A549 (cell line): ENCODE measurements around the gene FSTL4. TPM values are rescaled to one million over a fixed set of nuclear protein-coding genes. Genes with fewer than 3 reads are reported as not detected.

Experiments
- ATAC-seq, 2 experiments: fragments of 200-7000 bp in 1 of 2; fragments of >200 bp in 1 of 2; cut with Nextera tagmentation in 1 of 2; cut with Tn5 transposase in 1 of 2; 3 replicates each; pipeline versions ENCODE4 v1.8.0 to v1.9.1; 2018 to 2020; ENCODE audit warnings: mild to moderate bottlenecking in 1 of 2, moderate library complexity in 1 of 2
- CTCF ChIA-PET: fragments of 300-600 bp; sonication (Branson Sonifier 250); formaldehyde crosslinking; extraction: SDS; loops from one replicate; lab custom pipeline; 2021; ENCODE audit warnings: antibody characterized with exemption, inconsistent platforms; lab: Yijun Ruan, JAX
- POLR2A ChIA-PET: fragments of 350-600 bp; formaldehyde crosslinking; extraction: SDS; loops from one replicate; lab custom pipeline; 2021; ENCODE audit warnings: antibody characterized with exemption, inconsistent platforms; lab: Yijun Ruan, JAX
- DNase-seq, 2 experiments: peaks; one replicate each; pipeline versions ENCODE4 v3.0.0 to v3.0.0-alpha.2; 2011 to 2016; ENCODE audit warnings: low read depth in 1 of 2, low spot score in 1 of 2
- FAIRE-seq: peaks from 2 replicates; lab custom pipeline; 2011; peaks lifted over from hg19 to GRCh38; lab: Jason Lieb, UNC
- H3K27ac ChIP-seq, 2 experiments: fragments of >200 bp; sonication (Bioruptor Twin); formaldehyde crosslinking; 3 replicates each; pipeline ENCODE4 v1.5.1; 2016 to 2017
- H3K4me1 ChIP-seq: fragments of >200 bp; sonication (Bioruptor Twin); formaldehyde crosslinking; 3 replicates; pipeline ENCODE4 v1.6.1; 2016
- H3K4me2 ChIP-seq: fragments of >200 bp; sonication (Bioruptor Twin); formaldehyde crosslinking; 3 replicates; pipeline ENCODE4 v1.6.1; 2016
- H3K4me3 ChIP-seq: fragments of >200 bp; sonication (Bioruptor Twin); formaldehyde crosslinking; 3 replicates; pipeline ENCODE4 v1.5.1; 2016
- H3K9me3 ChIP-seq: fragments of >200 bp; sonication (Bioruptor Twin); formaldehyde crosslinking; 3 replicates; pipeline ENCODE4 v1.6.1; 2016
- ATOH8 ChIP-seq: fragments of 250-450 bp; sonication (Bioruptor Pico); IDR thresholded peaks from 2 replicates; pipeline ENCODE4 v1.5.0; 2020; ENCODE audit warnings: low read depth, mild to moderate bottlenecking, moderate library complexity
- CHD2 ChIP-seq: fragments of 150-350 bp; IDR thresholded peaks from 2 replicates; pipeline ENCODE4 v1.6.1; 2014; ENCODE audit warnings: low read length; ENCODE audit not compliant: partially characterized antibody
- CTCF ChIP-seq: fragments of >200 bp; sonication (Bioruptor Twin); formaldehyde crosslinking; IDR thresholded peaks from 3 replicates; pipeline ENCODE4 v1.5.1; 2016
- ESRRA ChIP-seq: fragments of 150-350 bp; IDR thresholded peaks from 2 replicates; pipeline ENCODE4 v1.6.1; 2014; ENCODE audit warnings: mild to moderate bottlenecking, low read length, borderline replicate concordance
- GATA3 ChIP-seq: IDR thresholded peaks from 2 replicates; pipeline ENCODE4 v1.6.1; 2012; ENCODE audit warnings: borderline replicate concordance
- HES2 ChIP-seq: fragments of >200 bp; sonication (Bioruptor Twin); formaldehyde crosslinking; IDR thresholded peaks from 2 replicates; pipeline ENCODE4 v1.6.1; 2016
- HEYL ChIP-seq: fragments of 250-450 bp; sonication (Bioruptor Pico); IDR thresholded peaks from 2 replicates; pipeline ENCODE4 v1.8.0; 2021; ENCODE audit warnings: mild to moderate bottlenecking, moderate library complexity
- HMGXB4 ChIP-seq: fragments of 250-450 bp; sonication (Bioruptor Pico); IDR thresholded peaks from 2 replicates; pipeline ENCODE4 v1.5.0; 2021; ENCODE audit warnings: mild to moderate bottlenecking, moderate library complexity, borderline replicate concordance
- HOXB13 ChIP-seq: fragments of 250-450 bp; sonication (Bioruptor Pico); IDR thresholded peaks from 2 replicates; pipeline ENCODE4 v1.5.0; 2020; ENCODE audit warnings: low read depth, mild to moderate bottlenecking, moderate library complexity
- KDM5A ChIP-seq: fragments of 200-600 bp; sonication (generic); IDR thresholded peaks from 2 replicates; pipeline ENCODE4 v1.6.1; 2016; ENCODE audit warnings: antibody characterized with exemption, mild to moderate bottlenecking
- MAX ChIP-seq: IDR thresholded peaks from 2 replicates; pipeline ENCODE4 v1.6.1; 2012
- PBX3 ChIP-seq: IDR thresholded peaks from 2 replicates; pipeline ENCODE4 v1.6.1; 2012
- POLR2A ChIP-seq: IDR thresholded peaks from 2 replicates; pipeline ENCODE4 v1.6.1; 2012; ENCODE audit warnings: mild to moderate bottlenecking, low read length
- RCOR1 ChIP-seq: fragments of 150-350 bp; IDR thresholded peaks from 2 replicates; pipeline ENCODE4 v1.6.1; 2014; ENCODE audit warnings: antibody characterized with exemption, low read length, low read depth
- REST ChIP-seq: fragments of 200-600 bp; sonication (generic); IDR thresholded peaks from 2 replicates; pipeline ENCODE4 v1.6.1; 2016; ENCODE audit warnings: antibody characterized with exemption, mild to moderate bottlenecking, moderate library complexity
- RNF2 ChIP-seq: fragments of 200-600 bp; sonication (generic); IDR thresholded peaks from 2 replicates; pipeline ENCODE4 v1.6.1; 2016; ENCODE audit warnings: low read depth, mild to moderate bottlenecking, antibody characterized with exemption, moderate library complexity, borderline replicate concordance
- SMC3 ChIP-seq: fragments of >200 bp; sonication (Bioruptor Twin); formaldehyde crosslinking; IDR thresholded peaks from 3 replicates; pipeline ENCODE4 v1.6.1; 2018; ENCODE audit warnings: inconsistent platforms
- TP53 ChIP-seq: fragments of 250-450 bp; sonication (Bioruptor Pico); IDR thresholded peaks from 2 replicates; pipeline ENCODE4 v1.5.0; 2021; ENCODE audit warnings: mild to moderate bottlenecking, moderate library complexity
- USF2 ChIP-seq: fragments of 450-650 bp; IDR thresholded peaks from 2 replicates; pipeline ENCODE4 v1.6.1; 2014; ENCODE audit warnings: antibody characterized with exemption
- WGBS: methylation state at CpG from one replicate; pipeline ENCODE4 v1.1.6; 2017; ENCODE audit errors: missing lambda C conversion rate; 5-methylcytosine and 5-hydroxymethylcytosine counted together
- polyA plus RNA-seq, 4 experiments: library from polyadenylated mRNA; depleted of rRNA in 3 of 4; stranded (reverse); fragments of >200 nt; fragmentation: RNase III in 1 of 4; extraction: RNeasy Plus Mini Kit Qiagen cat#74134 plus additional on column Dnase treatment in 1 of 4; gene quantifications; 2 replicates in 3 of 4; 3 replicates in 1 of 4; pipeline ENCODE4 v1.2.3, GENCODE V29; 2011 to 2017

Gene FSTL4
- polyA plus RNA-seq, 2 of the 4 experiments (the other 2 are of a cell fraction) = 1.6 to 1.8 TPM

- TF ChIP-seq REST = peak; percentile 71; the same call in 1 of the 2 replicates
- TF ChIP-seq RCOR1 = no peak
- no peak for TF ChIP-seq CTCF
- TF ChIP-seq ESRRA = no peak
- no peak for TF ChIP-seq TP53 (CRISPR knock-in tag)
- TF ChIP-seq, all 56 proteins: peak for 1
- H3K4me1 ChIP-seq = peaks cover 11% of the 10 kb centered on the region
- DNase-seq (peak in 1 of 2 experiments; percentile 21), FAIRE-seq (no peak), ATAC-seq (peak; percentile 49 to 52)
- H3K4me2 ChIP-seq = peak overlapping the region; percentile 99
- WGBS = 11% methylated on average over 12 of the region's 91 CpGs
- ChIA-PET CTCF (interaction anchor here (0.7 to 4.3 kb wide), 26 partner anchors 8 to 507 kb away, joined by 3 to 24 read pairs (median 4); no protein-coding TSS in a partner anchor), POLR2A (no interaction called here)
- H3K9me3 ChIP-seq = no peaks in the 10 kb centered on the region
- H3K4me3 ChIP-seq = peak overlapping the region; percentile 65
- peak overlapping the region; percentile 22 to 54; a peak in 4 of 6 replicates for H3K27ac ChIP-seq
Measured at GRCh38 chr5:133611357-133612248, 738 bp downstream of the FSTL4 start.

GRCh38 chr5:133610489-133611356, 1.6 kb downstream of the FSTL4 start:
- WGBS = 35% methylated on average over 15 of the region's 57 CpGs
- FAIRE-seq (no peak), DNase-seq (peak; percentile 61 to 82), ATAC-seq (peak; percentile 89 to 96)
- Histone ChIP-seq H3K4me2 (peak overlapping the region; percentile 99), H3K4me3 (peak overlapping the region; percentile 65), H3K9me3 (no peaks in the 10 kb centered on the region), H3K27ac (no peak overlapping the region), H3K4me1 (peaks cover 11% of the 10 kb centered on the region)
- ChIA-PET POLR2A (no interaction called here), CTCF (interaction anchor here (0.6 to 4.3 kb wide), 29 partner anchors 9 to 501 kb away, joined by 3 to 24 read pairs (median 4); no protein-coding TSS in a partner anchor)
- TF ChIP-seq RNF2 (no peak), GATA3 (no peak), ATOH8 (CRISPR knock-in tag) (no peak), KDM5A (no peak), HEYL (CRISPR knock-in tag) (no peak), HMGXB4 (CRISPR knock-in tag) (no peak), PBX3 (no peak), SMC3 (peak; percentile 67; the same call in 2 of the 3 replicates), HOXB13 (CRISPR knock-in tag) (no peak), POLR2A (no peak), USF2 (no peak), HES2 (no peak), MAX (peak; percentile 52), CHD2 (no peak)
